IPS-NIHi11 (cell line): ENCODE measurements around the gene SCYGR5.
A peak's percentile ranks its signal among the peaks of the same experiment; 100 is the strongest.
"Not testable (repeated sequence)": the region's sequence is repeated elsewhere in the genome, so short reads cannot be mapped to it uniquely, and the experiment has no call there.

ENCODE experiments used
- DNase-seq: peaks from one replicate; pipeline ENCODE4 v3.0.0; 2012; ENCODE audit warnings: mixed read lengths, low spot score

SCYGR5 gene

DNA sequence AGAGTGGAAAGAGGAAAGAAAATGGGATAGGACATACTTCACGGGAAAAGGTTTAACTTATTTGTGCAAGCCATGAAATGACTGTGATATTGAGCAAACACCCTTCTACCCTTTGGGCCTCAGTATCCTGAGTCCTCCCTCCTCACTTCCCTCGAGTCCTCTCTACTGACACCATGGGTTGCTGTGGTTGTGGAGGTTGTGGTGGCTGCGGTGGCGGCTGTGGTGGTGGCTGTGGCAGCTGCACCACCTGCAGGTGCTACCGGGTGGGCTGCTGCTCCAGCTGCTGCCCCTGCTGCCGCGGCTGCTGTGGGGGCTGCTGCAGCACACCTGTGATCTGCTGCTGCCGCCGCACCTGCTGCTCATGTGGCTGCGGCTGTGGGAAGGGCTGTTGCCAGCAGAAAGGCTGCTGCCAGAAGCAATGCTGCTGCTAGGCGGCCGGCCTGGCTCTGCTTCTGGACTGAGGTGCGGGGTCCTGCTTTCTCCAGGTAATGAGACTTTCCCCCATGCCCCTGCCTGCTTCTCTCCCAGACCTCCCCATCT is at the start of gene SCYGR5:
Gene SCYGR5 (plus strand): TSS at position 174 of the 540 bp plus-strand sequence. CDS start 0 bp downstream, at position 174.
- not testable (repeated sequence) for DNase-seq

DNA sequence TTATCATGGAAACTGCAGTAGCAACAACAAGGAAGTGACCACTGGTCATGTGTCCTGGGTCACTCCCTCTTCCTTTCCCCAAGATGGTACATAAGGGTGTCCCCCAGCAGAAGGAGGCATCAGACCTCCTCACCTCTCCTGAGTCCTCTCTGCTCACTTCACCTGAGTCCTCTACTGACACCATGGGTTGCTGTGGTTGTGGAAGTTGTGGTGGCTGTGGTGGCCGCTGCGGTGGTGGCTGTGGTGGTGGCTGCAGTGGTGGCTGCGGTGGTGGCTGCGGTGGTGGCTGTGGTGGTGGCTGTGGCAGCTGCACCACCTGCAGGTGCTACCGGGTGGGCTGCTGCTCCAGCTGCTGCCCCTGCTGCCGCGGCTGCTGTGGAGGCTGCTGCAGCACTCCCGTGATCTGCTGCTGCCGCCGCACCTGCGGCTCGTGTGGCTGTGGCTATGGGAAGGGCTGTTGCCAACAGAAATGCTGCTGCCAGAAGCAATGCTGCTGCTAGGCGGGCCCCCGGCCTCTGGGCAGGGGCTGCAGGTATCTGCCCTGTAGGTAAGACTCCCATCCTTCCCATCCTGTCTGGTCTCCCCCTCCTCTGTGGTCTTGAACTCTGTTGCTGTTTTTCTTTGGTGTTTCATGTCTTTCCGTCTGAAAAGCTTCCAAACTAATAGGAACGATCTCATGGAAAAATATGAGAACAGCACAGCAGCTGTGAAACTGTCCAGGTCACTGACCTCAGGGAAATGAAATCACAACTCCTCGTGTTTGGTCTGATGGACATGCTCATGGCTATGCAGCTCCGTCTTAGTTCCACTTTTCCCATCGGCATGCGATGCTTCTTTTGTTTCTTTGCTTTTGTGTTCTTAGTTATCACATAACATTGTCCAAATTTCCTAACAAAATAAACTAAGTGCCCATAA is 49.0 kb upstream of the SCYGR5 start, which contains the start of gene SCYGR4:
Gene SCYGR4 (plus strand): TSS at position 183 of the 915 bp plus-strand sequence. CDS start 0 bp downstream, at position 183.
- no peak for DNase-seq

DNA sequence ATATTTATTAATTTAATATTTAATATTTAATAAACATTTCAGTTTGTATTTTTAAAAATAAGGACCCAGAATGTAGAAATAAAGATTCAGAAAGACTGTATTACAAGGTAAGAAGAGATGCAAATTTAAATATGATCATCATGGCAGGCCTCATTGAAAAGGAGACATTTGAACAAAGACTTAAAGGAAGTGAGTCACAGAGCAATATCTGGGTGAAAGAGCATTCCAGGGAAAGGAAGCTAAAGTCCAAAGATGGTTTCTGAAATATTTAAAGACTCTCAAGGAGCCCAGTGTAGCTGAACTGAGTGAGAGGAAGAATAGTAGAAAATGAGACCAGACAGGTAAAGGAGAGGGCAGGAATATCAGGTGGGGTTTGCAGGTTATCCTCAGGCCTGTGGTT is 43.4 kb upstream of the SCYGR5 start:
- DNase-seq, result no peak

DNA sequence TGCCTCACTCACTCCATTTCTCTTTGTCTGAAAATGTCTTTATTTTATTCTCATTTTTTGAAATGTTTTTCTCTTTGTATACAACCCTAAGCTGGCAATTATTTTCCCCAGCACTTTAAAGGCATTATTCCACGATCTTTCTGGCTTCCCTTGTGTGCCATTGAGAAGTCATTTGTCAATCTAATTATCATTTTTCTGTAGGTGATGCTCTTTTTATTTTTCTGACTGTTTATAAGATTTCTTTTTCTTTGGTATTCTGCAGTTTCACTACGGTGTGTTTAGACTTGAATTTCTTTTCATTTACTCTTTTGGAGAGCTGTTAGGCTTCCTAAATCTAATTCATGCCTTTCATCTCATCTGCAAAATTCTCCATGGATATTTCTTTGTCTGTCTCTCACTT is 41.2 kb upstream of the SCYGR5 start:
- no peak for DNase-seq

GRCh38 chr2:227626580-227627151 is 39.9 kb upstream of the SCYGR5 start:
- no peak for DNase-seq

DNA sequence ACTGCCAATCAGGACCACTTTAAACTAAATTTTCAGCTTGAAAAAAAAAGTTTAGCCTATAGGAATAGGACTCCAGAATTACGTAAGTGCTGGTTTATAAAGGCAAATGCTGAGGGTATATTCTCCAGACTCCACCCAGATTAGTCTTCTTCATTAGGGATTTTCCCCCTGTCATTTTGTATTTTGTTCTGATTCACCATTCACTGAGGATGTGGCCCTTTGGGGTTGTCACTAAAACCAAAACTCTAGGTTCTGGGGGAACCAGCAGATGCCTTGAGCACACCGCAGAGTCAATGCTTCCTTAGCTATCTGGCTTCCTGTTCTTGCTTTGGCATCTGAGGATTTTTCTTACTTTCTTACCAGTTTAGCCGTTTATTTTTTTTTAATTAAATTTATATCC is 38.8 kb upstream of the SCYGR5 start:
- DNase-seq, result no peak

- DNase-seq, result no peak
These were observed 37.2 kb upstream of the SCYGR5 start for GRCh38 chr2:227629435-227629834.

DNA sequence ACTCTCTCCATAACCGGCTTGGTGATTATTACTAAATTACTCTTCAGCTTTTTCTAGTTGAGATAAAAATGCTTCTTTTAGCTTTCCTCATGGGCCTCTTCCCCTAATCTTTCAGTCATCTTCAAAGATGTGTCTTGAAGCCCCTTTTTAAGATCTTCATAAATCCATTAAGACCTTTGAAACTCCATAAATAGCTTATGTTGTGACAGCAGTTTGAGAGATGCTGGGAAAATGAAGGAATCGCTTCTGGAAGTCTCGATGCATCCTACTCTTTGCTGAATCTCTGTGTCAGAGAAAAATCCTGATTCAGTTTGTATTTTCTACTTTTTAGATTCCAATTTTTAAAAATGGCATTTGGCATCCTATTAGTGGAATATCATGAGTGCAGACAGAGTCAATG is 36.3 kb upstream of the SCYGR5 start:
- no peak for DNase-seq

DNA sequence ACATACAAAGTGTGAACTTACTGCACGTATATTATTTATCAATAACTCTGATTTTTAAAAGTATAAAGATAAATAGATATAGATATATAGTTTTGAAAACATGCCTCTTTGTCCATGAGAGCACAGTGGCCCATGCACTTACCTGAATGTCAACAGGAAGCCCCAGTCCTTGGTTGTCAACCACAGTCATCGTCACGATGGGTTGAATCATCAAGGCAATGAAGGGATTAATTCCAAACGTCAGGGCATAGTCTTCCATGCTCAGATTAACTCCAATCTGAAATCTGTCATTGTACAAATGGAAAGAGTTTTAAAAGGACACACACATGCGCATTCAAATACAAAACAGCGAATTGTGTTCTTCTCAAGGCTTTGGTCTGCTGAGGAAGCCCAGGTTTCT is 33.8 kb upstream of the SCYGR5 start:
- no peak for DNase-seq

GRCh38 chr2:227634201-227634600 is 32.4 kb upstream of the SCYGR5 start:
- DNase-seq, result no peak

- DNase-seq, result no peak
These were observed 23.9 kb upstream of the SCYGR5 start for GRCh38 chr2:227642656-227643055.

GRCh38 chr2:227643990-227644551 is 22.5 kb upstream of the SCYGR5 start:
- DNase-seq, result no peak

DNA sequence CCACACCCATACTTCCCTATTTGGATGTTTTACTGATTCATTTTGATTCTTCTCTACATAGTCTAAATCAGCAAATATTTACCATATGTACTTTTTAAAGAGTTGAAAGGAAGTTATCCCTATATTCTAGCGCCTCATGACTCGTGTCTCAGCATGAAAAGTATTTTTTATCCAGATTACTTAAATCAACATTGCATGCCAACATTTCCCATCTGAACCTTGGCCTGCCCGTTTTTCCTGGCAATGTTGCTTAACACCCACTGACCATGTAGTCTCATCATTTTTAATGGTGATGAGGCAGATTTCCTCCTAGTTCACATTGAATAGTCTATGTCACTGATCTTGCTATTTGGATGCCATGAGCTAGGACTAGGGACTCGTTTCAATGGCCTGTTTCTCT is 13.2 kb upstream of the SCYGR5 start:
- DNase-seq, result no peak

DNA sequence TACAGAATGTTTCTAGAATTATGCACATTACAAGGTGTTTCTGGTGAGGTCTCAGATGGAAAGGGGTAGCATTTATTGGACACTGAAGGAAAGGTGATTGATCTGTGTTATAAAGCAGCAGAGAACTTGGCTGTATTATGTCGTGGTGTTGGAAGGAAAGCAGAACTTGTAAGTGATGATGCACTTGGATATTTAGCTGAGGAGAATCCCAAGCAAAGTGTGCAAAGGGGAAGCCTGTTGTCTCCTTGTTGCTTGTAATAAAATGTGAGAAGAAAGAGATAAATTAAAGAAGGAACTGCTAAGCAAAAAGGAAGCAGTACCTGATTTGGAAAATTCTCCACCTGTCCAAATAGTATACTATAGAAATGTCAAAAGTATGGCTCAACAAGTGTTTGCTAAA is 12.2 kb upstream of the SCYGR5 start:
- DNase-seq, result no peak

GRCh38 chr2:227655454-227655853 is 11.2 kb upstream of the SCYGR5 start:
- no peak for DNase-seq

DNA sequence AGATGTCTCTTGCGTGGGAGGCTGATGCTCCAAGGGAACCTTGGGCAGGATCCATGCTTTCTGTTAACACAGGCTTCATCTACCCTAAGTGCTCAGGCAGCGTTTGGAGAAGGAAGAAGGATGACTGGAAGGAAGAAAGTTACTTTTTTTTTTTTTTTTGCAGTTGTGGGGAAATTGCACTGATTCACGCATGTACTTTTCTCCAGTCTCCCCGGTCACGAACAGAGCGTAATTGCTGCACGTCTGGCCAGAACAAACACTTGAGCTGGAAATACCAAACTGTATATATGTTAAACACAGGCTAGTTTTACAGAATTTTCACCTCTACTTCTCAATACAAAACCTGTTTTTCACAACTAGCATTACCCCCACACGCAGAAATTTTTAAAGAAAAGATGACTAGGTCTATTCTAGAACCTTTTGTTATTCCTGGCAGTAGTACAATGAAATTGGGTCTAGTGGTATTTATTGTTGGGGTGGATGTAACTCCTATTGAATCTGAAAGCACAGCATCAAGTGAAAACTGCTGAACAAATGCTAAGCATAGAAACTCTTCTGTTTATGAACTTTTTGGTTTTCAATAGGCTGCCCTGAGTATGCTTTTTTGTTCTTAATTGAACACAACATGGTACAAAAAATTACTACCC is 9.3 kb upstream of the SCYGR5 start:
- DNase-seq, result no peak

GRCh38 chr2:227661025-227661649 is 5.5 kb upstream of the SCYGR5 start:
- peak; percentile 57 for DNase-seq

DNA sequence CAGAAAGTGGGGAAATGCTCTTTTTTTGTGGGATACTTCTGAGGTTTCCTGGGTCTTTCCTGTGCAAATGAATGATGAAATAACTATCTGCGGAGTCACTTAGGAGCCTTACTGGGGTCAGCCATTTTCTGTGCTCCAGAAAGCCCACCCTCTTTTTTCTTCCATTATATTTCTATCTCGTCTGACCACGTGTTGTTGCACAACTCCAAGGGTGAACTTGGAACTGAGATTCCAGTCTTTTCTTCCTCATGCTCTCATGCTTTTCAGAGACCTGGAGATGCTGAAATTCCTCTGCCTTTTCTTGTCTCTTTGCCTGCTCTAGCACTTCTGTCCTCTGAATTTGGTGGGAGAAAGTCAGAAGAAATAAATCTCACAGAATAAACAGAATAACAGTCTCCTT is 4.8 kb upstream of the SCYGR5 start:
- DNase-seq, result no peak

DNA sequence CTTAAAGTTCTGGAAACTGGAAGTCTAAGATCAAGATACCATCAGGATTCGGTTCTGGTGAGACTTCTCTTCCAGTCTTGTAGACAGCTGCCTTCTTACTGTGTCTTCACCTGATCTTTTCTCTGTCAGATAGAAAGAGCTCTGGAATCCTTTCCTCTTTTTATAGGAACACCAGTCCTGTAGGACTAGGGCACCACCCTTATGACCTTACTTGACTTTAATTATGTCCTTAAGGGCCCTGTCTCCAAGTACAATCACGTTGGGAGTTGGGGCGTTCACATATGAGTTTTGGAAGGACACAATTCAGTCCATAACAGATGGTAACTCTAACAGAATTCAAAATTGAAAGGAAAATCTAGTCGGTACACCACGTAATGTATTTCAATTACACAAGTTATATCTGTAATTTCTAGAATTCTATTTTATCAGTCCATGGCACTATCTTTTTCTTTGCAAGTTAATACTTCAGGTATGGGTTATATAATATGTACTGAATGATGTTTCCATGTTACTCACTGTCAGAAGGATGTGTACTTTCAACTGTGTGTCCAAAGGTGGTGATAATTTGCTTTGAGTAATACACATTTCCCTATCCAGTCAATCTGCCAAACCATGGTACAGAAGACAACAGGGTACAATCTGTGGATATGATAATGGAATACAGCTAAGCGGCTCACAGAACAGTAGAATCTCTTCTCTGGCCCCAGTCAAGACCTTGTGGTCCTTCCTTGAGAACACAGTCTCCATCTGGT is 1.2 kb upstream of the SCYGR5 start:
- DNase-seq, result no peak

DNA sequence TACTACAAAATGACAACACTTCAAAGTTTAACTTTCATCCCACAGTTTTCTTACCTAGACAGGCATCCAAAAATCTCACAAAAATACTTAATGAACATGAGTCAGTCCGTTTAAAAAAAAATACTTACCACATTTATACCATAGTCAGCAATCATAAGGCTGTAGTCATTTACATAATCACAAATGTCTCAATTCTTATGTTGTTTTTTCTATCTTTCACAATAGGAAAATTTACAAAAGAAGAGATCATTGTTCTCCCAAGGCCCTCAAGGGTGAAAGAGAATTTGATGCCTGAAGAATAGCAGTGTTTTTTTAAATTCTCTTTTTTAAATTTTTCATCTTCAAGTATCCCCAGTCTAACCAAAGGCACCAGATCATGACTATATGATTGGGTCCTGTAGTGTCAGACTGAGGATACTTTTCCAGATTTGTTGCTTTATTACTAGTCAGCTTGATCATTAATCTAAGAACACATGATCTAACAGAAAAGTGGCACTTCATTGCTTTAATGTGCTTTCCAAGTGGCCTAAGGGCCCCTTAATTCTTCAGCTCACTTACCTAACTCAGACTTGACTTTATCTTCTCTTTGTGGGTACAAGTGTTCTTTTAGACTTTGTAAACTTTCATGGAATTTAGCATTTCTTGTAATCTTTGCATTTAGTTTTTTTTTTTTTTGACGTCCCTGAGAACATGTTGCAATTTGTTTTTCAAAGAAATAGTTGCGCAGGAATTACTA is 4.7 kb downstream of the SCYGR5 start:
- DNase-seq, result no peak
